ENCODE measurements around the gene MAPKAPK3.
A peak's percentile ranks its signal among the peaks of the same experiment; 100 is the strongest.

Gene MAPKAPK3

DNA sequence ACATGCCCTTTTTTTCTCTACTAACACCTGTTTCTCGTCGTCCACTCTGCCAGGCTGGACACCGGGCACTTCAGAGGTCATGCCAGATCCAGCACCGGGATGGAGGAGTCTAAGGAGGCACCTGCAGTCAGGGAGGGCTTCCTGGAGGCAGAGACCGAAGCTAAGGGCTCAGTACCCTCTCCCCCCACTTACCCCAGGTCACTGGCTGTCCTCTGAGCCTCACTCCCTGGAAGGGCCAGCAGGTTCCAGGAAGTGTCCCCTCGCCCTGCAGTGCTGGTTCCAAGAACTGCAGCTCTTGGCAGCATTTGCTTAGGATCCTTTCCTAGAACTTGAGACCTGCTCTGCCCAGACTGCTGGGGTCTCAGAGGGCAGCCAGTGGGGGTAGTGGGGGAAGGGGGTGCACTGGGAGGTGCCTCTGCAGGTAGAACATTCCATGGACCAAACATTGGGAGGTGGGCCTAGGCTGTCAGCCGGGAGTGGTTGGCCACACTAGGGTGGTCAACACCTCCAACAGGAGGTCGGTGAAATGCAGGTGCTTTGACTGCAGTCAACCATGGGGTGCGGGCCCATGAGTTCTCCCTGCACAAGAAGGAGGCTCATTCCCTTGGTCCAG lies 16.7 kb upstream of the MAPKAPK3 start:
- POLR2A ChIA-PET, result interaction anchor here (2.0 to 2.4 kb wide), 2 partner anchors 12 to 30 kb away, joined by 13 to 18 read pairs; partner anchors contain the start of genes CISH and HEMK1
- no peak for DNase-seq (ENCODE audit: low read depth, low spot score)
- H3K4me3 ChIP-seq (ENCODE audit: low read depth, low read length), result no peak overlapping the region
- TF ChIP-seq, protein P1, sequence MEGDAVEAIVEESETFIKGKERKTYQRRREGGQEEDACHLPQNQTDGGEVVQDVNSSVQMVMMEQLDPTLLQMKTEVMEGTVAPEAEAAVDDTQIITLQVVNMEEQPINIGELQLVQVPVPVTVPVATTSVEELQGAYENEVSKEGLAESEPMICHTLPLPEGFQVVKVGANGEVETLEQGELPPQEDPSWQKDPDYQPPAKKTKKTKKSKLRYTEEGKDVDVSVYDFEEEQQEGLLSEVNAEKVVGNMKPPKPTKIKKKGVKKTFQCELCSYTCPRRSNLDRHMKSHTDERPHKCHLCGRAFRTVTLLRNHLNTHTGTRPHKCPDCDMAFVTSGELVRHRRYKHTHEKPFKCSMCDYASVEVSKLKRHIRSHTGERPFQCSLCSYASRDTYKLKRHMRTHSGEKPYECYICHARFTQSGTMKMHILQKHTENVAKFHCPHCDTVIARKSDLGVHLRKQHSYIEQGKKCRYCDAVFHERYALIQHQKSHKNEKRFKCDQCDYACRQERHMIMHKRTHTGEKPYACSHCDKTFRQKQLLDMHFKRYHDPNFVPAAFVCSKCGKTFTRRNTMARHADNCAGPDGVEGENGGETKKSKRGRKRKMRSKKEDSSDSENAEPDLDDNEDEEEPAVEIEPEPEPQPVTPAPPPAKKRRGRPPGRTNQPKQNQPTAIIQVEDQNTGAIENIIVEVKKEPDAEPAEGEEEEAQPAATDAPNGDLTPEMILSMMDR (IDR thresholded peaks at IDR 0.05; ENCODE audit: insufficient read depth, low read length, missing control alignments), result no peak
- CTCF ChIA-PET, result interaction anchor here (2.4 to 11.2 kb wide), 3 partner anchors 14 to 29 kb away, joined by 8 to 173 read pairs (median 111); partner anchors contain the start of genes C3orf18, CISH, HEMK1 and MAPKAPK3

DNA sequence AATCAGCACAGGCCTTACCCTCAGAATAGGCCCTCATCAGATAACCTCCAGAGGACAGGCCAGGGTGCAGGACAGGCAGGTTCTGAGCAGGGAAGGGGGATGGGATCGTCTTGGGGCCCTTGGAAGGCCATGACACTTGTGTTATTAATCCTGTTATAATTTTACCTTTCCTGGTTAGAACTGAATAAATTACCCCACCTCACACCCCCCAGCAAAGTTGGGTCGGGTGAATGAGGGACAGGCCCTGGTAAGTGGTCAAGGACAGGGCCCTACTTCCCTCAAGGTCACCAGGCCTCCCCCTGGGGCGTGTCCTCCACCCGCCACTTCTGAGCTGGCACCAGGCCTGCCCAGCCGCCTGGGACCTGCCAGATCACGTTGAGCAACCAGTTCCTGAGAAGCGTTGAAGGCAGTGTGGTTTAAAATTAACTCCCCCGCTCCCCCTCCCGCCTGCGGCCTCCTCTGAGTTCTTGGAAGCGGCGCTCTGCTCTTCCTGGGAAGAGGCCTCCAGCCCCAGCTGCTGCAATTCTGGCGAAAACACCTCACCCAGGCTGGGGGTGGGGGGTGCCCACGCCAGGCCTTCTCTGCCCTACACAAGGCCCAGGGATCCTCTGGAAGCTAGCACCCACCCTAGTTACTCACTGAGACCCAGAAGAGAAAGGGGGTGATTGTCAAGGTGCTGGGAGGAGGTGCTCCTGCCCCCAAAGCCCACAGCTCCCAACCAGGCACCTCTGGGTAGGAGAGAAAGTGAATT lies 15.9 kb upstream of the MAPKAPK3 start:
- DNase-seq (ENCODE audit: low read depth, low spot score), result peak; percentile 94

DNA sequence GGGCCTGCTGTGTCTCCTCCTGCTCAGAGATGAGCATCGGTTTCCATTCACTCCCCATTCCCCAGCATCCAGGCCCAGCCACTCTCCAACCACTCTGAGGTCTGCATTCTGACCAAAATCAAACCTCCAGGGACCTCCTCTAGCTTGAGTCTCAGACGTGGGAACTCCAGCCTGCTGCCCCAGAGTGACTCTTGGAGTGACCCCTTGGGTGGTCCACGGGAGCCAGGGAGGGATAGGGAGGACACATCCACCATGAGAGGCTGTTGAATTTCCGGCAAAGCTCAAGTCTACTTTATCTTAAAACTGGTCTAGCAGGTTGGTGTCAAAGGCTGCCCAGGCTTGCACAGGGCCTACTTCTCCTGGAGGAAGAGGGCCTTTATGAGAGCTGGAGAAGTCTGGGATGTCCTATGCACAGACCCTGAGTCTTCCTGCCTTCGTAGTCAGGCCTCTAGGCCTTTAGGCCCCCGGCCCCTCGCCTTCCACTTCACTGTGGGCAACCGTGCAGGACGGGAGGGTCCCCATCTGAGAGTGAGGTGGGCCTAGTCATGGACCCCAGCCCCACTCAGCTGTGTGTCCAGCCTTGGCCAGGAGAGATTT lies 14.3 kb upstream of the MAPKAPK3 start:
- ChIA-PET POLR2A (interaction anchor here (1.1 to 2.4 kb wide), 4 partner anchors 9 to 35 kb away, joined by 4 to 18 read pairs (median 9); partner anchors contain the start of genes C3orf18, CISH and HEMK1), CTCF (interaction anchor here (0.9 to 11.2 kb wide), 9 partner anchors 10 to 786 kb away, joined by 3 to 173 read pairs (median 4); partner anchors contain the start of genes C3orf18, CISH, CYB561D2 and HEMK1)
- H3K4me3 ChIP-seq (ENCODE audit: low read depth, low read length), result no peak overlapping the region
- TF ChIP-seq, protein P1 (IDR thresholded peaks at IDR 0.05; ENCODE audit: insufficient read depth, low read length, missing control alignments), result no peak
- DNase-seq (ENCODE audit: low read depth, low spot score), result no peak

More for the DNA sequence above, 15.9 kb upstream of the MAPKAPK3 start:
- TF ChIP-seq, protein P1 (IDR thresholded peaks at IDR 0.05; ENCODE audit: insufficient read depth, low read length, missing control alignments), result no peak
- ChIA-PET CTCF (interaction anchor here (0.9 to 11.2 kb wide), 6 partner anchors 8 to 50 kb away, joined by 3 to 173 read pairs (median 6); partner anchors contain the start of genes C3orf18, CISH, HEMK1 and MAPKAPK3), POLR2A (interaction anchor here (0.7 to 2.4 kb wide), 6 partner anchors 11 to 784 kb away, joined by 4 to 18 read pairs (median 4); partner anchors contain the start of genes CISH, HEMK1 and MANF)
- peak overlapping the region; percentile 30 for H3K4me3 ChIP-seq (ENCODE audit: low read depth, low read length)

DNA sequence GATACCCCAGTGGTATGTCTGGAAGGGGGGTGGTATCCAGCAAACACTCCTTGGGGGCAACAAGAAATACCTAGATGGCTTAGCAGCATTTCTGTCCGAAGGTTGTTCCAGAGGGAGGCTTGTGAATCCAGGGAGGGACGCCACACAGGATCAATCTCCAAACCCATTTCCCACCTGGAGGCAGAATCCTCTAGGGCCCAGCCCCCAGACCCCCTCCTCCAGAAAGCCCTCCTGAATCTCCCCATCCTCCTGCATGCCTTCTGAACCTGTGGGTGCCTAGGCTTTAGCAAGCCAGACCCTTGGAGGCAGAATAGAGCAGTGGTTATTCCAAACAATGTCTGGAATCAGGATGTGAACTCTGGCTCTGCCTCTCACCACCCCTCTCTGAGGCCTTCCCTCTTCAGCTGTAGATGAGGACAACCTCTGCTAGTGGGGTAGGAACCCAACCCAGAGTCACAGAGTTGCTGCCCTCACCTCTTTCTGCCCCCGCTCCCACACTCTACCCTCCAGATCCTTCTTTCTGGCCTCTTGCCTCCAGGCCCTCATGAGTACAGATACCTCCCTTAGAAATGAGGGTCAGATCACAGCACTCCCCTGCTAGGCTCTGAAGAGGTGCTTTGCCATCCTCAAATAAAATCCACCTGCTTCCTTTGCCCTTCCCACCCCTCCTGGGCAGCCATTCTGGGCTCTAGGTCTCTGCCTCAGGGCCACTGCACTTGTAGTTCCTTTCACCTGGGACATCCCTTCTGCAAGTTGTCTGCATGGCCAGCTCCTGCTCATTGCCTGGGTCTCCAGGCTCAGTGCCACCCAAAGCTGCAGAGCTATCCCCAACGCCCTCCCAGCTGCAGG lies 13.5 kb upstream of the MAPKAPK3 start:
- ChIA-PET CTCF (interaction anchor here (1.3 to 11.2 kb wide), 3 partner anchors 11 to 66 kb away, joined by 3 to 173 read pairs (median 111); partner anchors contain the start of genes C3orf18, CISH, HEMK1 and MAPKAPK3), POLR2A (no interaction called here)
- H3K4me3 ChIP-seq (ENCODE audit: low read depth, low read length), result no peak overlapping the region
- TF ChIP-seq, protein P1 (IDR thresholded peaks at IDR 0.05; ENCODE audit: insufficient read depth, low read length, missing control alignments), result no peak
- no peak for DNase-seq (ENCODE audit: low read depth, low spot score)

DNA sequence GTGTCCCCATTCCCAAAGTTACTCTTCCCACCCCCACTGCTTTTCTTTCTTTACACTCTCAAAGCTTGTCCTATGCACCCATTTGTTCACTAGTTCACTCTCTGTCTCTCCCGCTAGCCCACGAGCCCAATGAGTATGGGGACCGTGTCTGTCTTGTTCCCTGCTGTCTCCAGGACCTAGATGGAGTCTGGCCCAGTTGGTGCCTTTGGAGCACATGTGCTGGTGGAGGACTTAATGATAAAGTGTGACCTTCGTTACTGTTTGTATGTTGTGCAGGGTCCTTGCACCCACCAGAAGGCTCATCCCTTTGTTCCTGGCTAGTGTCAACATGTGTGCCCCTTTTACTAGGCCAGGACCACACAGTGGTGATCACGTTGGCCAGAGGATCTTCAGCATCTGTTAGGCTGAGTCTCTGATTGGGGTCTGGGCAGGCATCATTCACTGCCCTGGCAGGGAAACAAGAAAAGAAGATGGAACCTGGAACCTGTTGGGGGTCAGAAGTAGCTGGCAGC lies 12.8 kb upstream of the MAPKAPK3 start:
- no peak overlapping the region for H3K4me3 ChIP-seq (ENCODE audit: low read depth, low read length)
- DNase-seq (ENCODE audit: low read depth, low spot score), result no peak
- TF ChIP-seq, protein P1 (IDR thresholded peaks at IDR 0.05; ENCODE audit: insufficient read depth, low read length, missing control alignments), result no peak
- POLR2A ChIA-PET, result no interaction called here
- CTCF ChIA-PET, result interaction anchor here (10.4 to 11.2 kb wide), 2 partner anchors 10 to 33 kb away, joined by 111 to 173 read pairs; partner anchors contain the start of genes C3orf18, CISH, HEMK1 and MAPKAPK3
